ENCODE measurements around the gene ATP4B.

ATP4B gene

GRCh38 chr13:113603116-113603710, 54.8 kb downstream of the ATP4B start:
- DNase-seq = no peak

DNA sequence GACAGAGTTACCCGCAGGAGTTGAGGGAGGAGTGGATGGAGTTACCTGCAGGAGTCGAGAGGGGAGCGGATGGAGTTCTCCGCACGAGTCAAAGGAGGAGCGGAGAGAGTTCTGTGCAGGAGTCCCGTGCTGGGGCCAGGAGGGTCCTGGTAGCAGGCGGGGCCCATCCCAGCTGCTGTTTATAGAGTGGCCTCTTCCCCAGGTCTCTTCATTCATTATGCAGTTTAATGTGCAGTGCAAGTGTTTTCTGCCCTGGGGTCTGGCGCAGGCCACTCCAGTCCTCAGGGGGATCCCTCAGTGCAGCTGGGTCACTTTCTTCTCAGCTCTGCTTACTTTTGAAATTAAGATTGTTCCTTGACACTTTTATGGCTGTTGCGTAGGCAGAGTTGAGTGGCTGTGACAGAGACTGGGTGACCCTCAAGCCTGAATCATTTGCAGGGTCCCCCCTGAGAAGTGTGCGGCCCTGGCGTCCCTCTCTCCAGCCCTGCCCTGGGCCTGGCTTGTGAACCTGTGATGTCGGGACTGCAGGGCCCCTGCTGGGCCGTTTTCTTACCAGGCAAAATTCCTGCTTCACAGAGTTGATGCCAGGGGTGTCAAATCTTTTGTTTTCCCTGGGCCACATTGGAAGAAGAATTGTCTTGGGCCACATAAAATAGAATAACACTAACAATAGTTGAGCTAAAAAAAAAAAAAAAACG, 55.6 kb downstream of the ATP4B start:
- DNase-seq = no peak

GRCh38 chr13:113601166-113602070, 56.6 kb downstream of the ATP4B start:
- no peak for DNase-seq

- no peak for DNase-seq
Measured at GRCh38 chr13:113599391-113599790, 58.6 kb downstream of the ATP4B start.

All from stimulated activated CD8-positive, alpha-beta memory T cell treated with anti-CD3 and anti-CD28 coated beads, Interleukin-4, amount 100 ng/mL, for 48 hours (primary cell).